CD4-positive, CD25-positive, alpha-beta regulatory T cell (primary cell): Measurements from ENCODE around the gene HRAS. TPM values are rescaled to one million over a fixed set of nuclear protein-coding genes. Genes with fewer than 3 reads are reported as not detected.
A peak's percentile ranks its signal among the peaks of the same experiment; 100 is the strongest.

ENCODE experiments used
- ATAC-seq, 2 donors: fragments of 150-1000 bp; cut with Tn5 transposase; one replicate each; pipeline ENCODE4 v1.10.0; 2021; ENCODE audit warnings: low read depth in 2 of 2, moderate number of reproducible peaks in 2 of 2, moderate library complexity in 1 of 2
- DNase-seq, 3 donors: peaks; one replicate each; pipeline versions ENCODE4 v3.0.0 to v3.0.0-alpha.2; 2012 to 2022; ENCODE audit warnings: mixed read lengths in 1 of 3
- H3K27ac ChIP-seq: one replicate; pipeline ENCODE4 v1.7.0; 2013; ENCODE audit warnings: mild to moderate bottlenecking, low read length; ENCODE audit not compliant: insufficient read depth, poor library complexity, severe bottlenecking
- H3K27me3 ChIP-seq: one replicate; pipeline ENCODE4 v1.7.0; 2013; ENCODE audit warnings: low read length; ENCODE audit not compliant: control insufficient read depth, insufficient read depth
- H3K36me3 ChIP-seq: one replicate; pipeline ENCODE4 v1.7.0; 2013; ENCODE audit warnings: mild to moderate bottlenecking, low read length, moderate library complexity; ENCODE audit not compliant: control insufficient read depth, insufficient read depth
- H3K4me1 ChIP-seq: 2 replicates; pipeline ENCODE4 v1.7.0; 2013; ENCODE audit warnings: mild to moderate bottlenecking, low read length; ENCODE audit not compliant: insufficient read depth, control insufficient read depth, poor library complexity, severe bottlenecking
- H3K4me3 ChIP-seq: one replicate; pipeline ENCODE4 v1.7.0; 2013; ENCODE audit warnings: low read depth, mild to moderate bottlenecking, low read length, moderate library complexity
- H3K9me3 ChIP-seq, 2 experiments: 1 replicate in 1 of 2; 2 replicates in 1 of 2; pipeline ENCODE4 v1.7.0; 2013; ENCODE audit warnings: low read length in 2 of 2, mild to moderate bottlenecking in 1 of 2, moderate library complexity in 1 of 2; ENCODE audit not compliant: control insufficient read depth in 2 of 2
- H3K27ac Mint-ChIP-seq, 3 donors: one replicate each; pipeline ENCODE4 v1.8.0; 2020 to 2022; ENCODE audit warnings: mild to moderate bottlenecking in 3 of 3, mixed read lengths in 3 of 3, moderate library complexity in 2 of 3
- H3K27me3 Mint-ChIP-seq: one replicate; pipeline ENCODE4 v1.8.0; 2022; ENCODE audit warnings: mild to moderate bottlenecking, mixed read lengths
- H3K36me3 Mint-ChIP-seq: one replicate; pipeline ENCODE4 v1.8.0; 2020; ENCODE audit warnings: mixed read lengths
- H3K4me1 Mint-ChIP-seq, 4 donors: one replicate each; pipeline ENCODE4 v1.8.0; 2020 to 2022; ENCODE audit warnings: mixed read lengths in 4 of 4, mild to moderate bottlenecking in 1 of 4
- H3K4me3 Mint-ChIP-seq, 4 donors: one replicate each; pipeline ENCODE4 v1.8.0; 2020 to 2022; ENCODE audit warnings: mild to moderate bottlenecking in 4 of 4, mixed read lengths in 4 of 4, moderate library complexity in 3 of 4
- H3K9me3 Mint-ChIP-seq, 7 donors: one replicate each; pipeline ENCODE4 v1.8.0; 2020 to 2022; ENCODE audit warnings: mixed read lengths in 7 of 7, mild to moderate bottlenecking in 3 of 7, moderate library complexity in 2 of 7
- polyA plus RNA-seq, 4 donors: library from polyadenylated mRNA; unstranded; fragments of 300-500 nt; fragmentation: Illumina TruSeq; gene quantifications; one replicate each; pipeline ENCODE4 v1.2.3, GENCODE V29; 2021
- total RNA-seq: library from RNA; stranded (reverse); gene quantifications from one replicate; pipeline ENCODE4 v1.2.3, GENCODE V29; 2022

HRAS gene
- total and polyA plus RNA-seq, 5 donors from 2014 or later, result 15.9 to 35.2 (median 21.8) TPM

DNA sequence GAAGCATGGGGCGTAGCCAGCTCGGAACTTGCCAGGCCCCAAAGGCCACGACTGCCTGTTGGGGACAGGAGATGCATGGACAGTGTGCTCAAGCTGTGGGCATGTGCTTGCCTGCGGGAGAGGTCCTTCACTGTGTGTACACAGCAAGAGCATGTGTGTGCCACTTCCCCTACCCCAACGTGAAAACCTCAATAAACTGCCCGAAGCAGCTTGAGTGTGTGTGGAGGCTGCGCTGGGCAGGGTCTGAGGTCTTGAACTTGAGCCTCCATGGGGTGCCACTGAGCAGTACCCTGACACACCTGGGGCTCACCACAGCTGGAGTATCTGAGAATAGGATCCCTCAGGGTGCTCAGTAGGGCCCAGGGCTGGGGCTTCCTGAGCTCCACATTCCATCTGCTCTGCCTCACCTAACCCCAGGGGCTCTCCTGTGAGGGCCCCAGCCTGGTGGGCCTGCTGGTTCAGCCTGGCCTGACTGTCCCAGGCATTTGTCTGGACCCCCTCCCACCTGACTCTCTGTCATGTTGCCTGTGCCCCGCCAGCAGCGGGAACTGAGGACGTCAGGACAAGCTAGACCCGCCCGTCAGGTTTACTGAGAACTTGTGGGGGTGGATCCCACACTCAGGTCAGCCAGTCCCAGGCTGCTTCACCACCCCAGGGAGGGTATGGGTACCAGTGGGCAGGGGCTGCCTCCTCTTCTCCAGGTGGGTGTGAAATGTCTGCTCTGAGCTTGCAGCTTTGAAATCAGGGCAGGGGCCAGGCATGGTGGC, 28.6 kb upstream of the HRAS start:
- Histone ChIP-seq H3K36me3 (no peaks in the 10 kb centered on the region), H3K9me3 (no peaks in the 10 kb centered on the region), H3K4me3 (no peak overlapping the region), H3K4me1 (peaks cover 28% of the 10 kb centered on the region), H3K27ac (no peak overlapping the region), H3K27me3 (no peaks in the 10 kb centered on the region)
- H3K4me1 Mint-ChIP-seq, result peaks cover 0 to 23% (median 6%) of the 10 kb centered on the region in 4 donors
- H3K36me3 Mint-ChIP-seq, result no peaks in the 10 kb centered on the region
- H3K27ac Mint-ChIP-seq, result peak overlapping the region in 1 of 3 donors; percentile 36
- DNase-seq (no peak), ATAC-seq (no peak)
- peak overlapping the region in 2 of 4 donors; percentile 43 to 56 for H3K4me3 Mint-ChIP-seq
- H3K27me3 Mint-ChIP-seq, result no peaks in the 10 kb centered on the region
- H3K9me3 Mint-ChIP-seq, result no peaks in the 10 kb centered on the region

DNA sequence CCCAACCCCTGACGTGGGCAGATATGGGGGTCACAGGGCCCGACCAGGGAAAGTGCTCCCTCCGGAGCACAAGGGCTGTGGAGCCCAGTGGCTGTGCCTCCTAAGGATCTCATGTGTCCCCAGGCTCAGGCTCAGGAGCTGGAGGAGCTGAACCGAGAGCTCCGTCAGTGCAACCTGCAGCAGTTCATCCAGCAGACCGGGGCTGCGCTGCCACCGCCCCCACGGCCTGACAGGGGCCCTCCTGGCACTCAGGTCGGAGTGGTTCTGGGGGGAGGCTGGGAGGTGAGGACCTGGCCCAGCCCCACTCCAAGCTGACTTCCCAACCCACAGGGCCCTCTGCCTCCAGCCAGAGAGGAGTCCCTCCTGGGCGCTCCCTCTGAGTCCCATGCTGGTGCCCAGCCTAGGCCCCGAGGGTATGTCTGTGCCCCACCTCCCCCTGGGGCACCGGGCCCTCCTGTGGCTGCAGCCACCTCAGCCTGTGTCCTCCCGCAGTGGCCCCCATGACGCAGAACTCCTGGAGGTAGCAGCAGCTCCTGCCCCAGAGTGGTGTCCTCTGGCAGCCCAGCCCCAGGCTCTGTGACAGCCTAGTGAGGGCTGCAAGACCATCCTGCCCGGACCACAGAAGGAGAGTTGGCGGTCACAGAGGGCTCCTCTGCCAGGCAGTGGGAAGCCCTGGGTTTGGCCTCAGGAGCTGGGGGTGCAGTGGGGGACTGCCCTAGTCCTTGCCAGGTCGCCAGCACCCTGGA, 27.9 kb upstream of the HRAS start:
- Mint-ChIP-seq H3K9me3 (no peaks in the 10 kb centered on the region), H3K36me3 (no peaks in the 10 kb centered on the region), H3K27me3 (no peaks in the 10 kb centered on the region), H3K4me3 (peak overlapping the region in 2 of 4 donors; percentile 19 to 56), H3K27ac (no peak overlapping the region), H3K4me1 (peaks cover 0 to 25% (median 6%) of the 10 kb centered on the region in 4 donors)
- H3K27ac ChIP-seq, result no peak overlapping the region
- ATAC-seq, result no peak
- no peaks in the 10 kb centered on the region for H3K9me3 ChIP-seq
- H3K4me3 ChIP-seq, result no peak overlapping the region
- peaks cover 26% of the 10 kb centered on the region for H3K4me1 ChIP-seq
- no peaks in the 10 kb centered on the region for H3K27me3 ChIP-seq
- DNase-seq, result no peak
- no peaks in the 10 kb centered on the region for H3K36me3 ChIP-seq

DNA sequence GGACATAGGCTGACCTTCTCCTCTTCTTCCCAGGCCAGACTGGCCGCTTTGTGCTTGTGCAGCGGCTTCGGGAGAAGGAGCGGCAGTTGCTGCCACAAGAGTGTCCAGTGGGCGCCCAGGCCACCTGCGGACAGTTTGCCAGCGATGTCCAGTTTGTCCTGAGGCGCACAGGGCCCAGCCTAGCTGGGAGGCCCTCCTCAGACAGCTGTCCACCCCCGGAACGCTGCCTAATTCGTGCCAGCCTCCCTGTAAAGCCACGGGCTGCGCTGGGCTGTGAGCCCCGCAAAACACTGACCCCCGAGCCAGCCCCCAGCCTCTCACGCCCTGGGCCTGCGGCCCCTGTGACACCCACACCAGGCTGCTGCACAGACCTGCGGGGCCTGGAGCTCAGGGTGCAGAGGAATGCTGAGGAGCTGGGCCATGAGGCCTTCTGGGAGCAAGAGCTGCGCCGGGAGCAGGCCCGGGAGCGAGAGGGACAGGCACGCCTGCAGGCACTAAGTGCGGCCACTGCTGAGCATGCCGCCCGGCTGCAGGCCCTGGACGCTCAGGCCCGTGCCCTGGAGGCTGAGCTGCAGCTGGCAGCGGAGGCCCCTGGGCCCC, 26.8 kb upstream of the HRAS start:
- H3K9me3 Mint-ChIP-seq, result no peaks in the 10 kb centered on the region
- H3K27me3 Mint-ChIP-seq, result peaks cover 4% of the 10 kb centered on the region
- ATAC-seq (no peak), DNase-seq (no peak)
- peak overlapping the region; percentile 88 to 94 (median 92) for H3K4me3 Mint-ChIP-seq
- no peaks in the 10 kb centered on the region for H3K36me3 Mint-ChIP-seq
- Histone ChIP-seq H3K27ac (no peak overlapping the region), H3K27me3 (no peaks in the 10 kb centered on the region), H3K36me3 (no peaks in the 10 kb centered on the region), H3K9me3 (no peaks in the 10 kb centered on the region), H3K4me1 (peaks cover 23% of the 10 kb centered on the region), H3K4me3 (no peak overlapping the region)
- H3K4me1 Mint-ChIP-seq, result peaks cover 0 to 20% (median 8%) of the 10 kb centered on the region in 4 donors
- H3K27ac Mint-ChIP-seq, result no peak overlapping the region

DNA sequence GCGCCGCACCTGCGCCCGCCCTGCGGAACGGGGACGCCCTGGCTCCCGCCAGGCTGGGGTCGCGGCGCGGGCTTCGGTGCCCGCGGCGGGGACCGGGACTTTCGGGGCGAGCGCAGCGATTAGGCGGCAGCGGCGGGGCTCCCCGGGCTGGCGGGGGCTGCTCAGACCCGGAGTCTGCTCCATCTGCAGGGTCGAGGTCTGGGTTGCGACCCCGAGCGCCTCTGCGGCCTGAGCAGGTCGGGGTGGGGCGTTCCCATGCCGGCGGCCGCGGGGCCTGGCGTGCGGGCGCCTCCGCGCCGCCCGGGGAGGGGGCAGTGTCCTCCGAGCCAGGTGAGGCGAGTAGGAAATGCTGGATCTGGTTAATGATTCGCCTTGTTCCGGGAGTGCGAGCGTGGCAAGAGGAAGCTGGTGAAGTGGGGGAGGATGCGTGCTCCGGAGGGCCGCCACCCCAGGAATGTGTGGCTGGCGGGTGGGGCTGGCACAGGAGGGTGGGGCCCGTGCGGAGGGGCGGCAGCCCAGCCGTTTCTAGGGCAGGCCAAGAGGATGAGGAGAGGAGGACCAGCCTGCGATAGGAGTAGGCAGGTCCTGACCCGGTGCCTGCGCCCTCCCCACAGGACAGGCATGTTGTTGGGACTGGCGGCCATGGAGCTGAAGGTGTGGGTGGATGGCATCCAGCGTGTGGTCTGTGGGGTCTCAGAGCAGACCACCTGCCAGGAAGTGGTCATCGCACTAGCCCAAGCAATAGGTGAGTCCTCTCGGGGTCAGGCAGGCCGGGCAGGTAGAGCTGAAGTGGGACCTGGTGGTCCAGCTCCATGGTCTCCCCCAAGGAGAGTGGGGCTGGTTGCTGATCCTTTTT, 26.0 kb upstream of the HRAS start:
- H3K9me3 Mint-ChIP-seq, result no peaks in the 10 kb centered on the region
- peak overlapping the region in 2 of 3 donors; percentile 60 to 87 for H3K27ac Mint-ChIP-seq
- ATAC-seq (peak in 1 of 2 donors; percentile 23), DNase-seq (peak in 2 of 3 donors; percentile 33 to 36)
- Histone ChIP-seq H3K27ac (peak overlapping the region; percentile 55), H3K36me3 (no peaks in the 10 kb centered on the region), H3K9me3 (no peaks in the 10 kb centered on the region), H3K27me3 (no peaks in the 10 kb centered on the region), H3K4me1 (peaks cover 24% of the 10 kb centered on the region), H3K4me3 (peak overlapping the region; percentile 7)
- H3K36me3 Mint-ChIP-seq, result no peaks in the 10 kb centered on the region
- peaks cover 4% of the 10 kb centered on the region for H3K27me3 Mint-ChIP-seq
- H3K4me1 Mint-ChIP-seq, result peaks cover 0 to 22% (median 8%) of the 10 kb centered on the region in 4 donors
- peak overlapping the region; percentile 88 to 94 (median 92) for H3K4me3 Mint-ChIP-seq

DNA sequence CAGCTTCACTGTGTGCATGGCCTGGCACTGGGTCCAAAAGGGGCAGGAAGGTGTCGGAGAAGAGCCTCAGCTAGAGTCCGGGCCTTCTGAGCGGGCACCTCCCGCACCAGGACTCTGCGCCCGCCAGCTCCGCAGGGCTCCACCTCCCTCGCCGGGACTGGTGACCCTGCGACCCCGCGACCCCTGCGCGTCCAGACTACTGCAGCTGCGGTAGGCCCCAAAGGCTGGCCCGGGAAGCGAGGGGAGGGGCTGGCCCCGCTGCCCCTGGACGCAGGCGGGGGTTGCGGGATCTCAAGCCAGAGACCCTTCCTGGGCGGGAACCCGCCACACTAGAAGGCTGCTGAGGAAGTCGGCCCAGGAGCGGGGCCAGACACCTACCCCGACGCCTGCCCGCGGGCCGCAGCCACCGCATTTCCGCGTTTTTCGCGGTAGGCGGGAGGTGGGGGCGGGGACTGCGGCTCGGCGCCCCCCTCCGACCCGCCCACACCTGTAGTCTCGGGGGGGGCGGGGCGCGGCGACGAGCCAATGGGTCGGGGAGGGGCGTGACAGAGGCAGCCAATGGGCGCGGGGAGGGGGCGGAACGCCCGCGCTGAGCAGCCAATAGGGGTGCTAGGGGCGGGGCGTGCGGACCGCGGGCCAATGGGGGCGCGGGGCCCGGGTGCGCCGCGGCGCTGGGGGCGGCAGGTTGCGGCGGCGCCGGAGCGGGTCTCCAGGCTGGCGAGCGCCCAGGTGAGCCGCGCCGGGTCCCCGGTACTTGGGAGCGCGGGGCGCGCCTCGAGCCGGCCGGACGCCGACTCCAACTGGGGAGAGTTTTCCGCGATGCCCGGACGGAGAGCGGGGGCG, 25.1 kb upstream of the HRAS start, which contains the start of the genes LMNTD2 and RASSF7:
Gene LMNTD2, minus strand, starts transcription at position 434 of the 843 bp plus-strand sequence. Its CDS starts 22 bp downstream, at position 412.
Gene RASSF7, plus strand, starts transcription at position 666 of the 843 bp plus-strand sequence. CDS start 799 bp downstream, outside the sequence.
- H3K9me3 Mint-ChIP-seq, result no peaks in the 10 kb centered on the region
- ATAC-seq (peak; percentile 92), DNase-seq (peak; percentile 93 to 94 (median 93))
- H3K27ac Mint-ChIP-seq, result peak within 1 kb of the TSS; percentile 65 to 91 (median 69)
- H3K36me3 Mint-ChIP-seq, result no peaks in the 10 kb centered on the region
- Histone ChIP-seq H3K4me1 (peaks cover 33% of the 10 kb centered on the region), H3K27me3 (no peaks in the 10 kb centered on the region), H3K4me3 (peak within 1 kb of the TSS; percentile 7), H3K9me3 (no peaks in the 10 kb centered on the region), H3K27ac (peak within 1 kb of the TSS; percentile 70), H3K36me3 (no peaks in the 10 kb centered on the region)
- peak within 1 kb of the TSS; percentile 88 to 94 (median 92) for H3K4me3 Mint-ChIP-seq
- H3K4me1 Mint-ChIP-seq, result peaks cover 0 to 22% (median 8%) of the 10 kb centered on the region in 4 donors
- peaks cover 4% of the 10 kb centered on the region for H3K27me3 Mint-ChIP-seq

DNA sequence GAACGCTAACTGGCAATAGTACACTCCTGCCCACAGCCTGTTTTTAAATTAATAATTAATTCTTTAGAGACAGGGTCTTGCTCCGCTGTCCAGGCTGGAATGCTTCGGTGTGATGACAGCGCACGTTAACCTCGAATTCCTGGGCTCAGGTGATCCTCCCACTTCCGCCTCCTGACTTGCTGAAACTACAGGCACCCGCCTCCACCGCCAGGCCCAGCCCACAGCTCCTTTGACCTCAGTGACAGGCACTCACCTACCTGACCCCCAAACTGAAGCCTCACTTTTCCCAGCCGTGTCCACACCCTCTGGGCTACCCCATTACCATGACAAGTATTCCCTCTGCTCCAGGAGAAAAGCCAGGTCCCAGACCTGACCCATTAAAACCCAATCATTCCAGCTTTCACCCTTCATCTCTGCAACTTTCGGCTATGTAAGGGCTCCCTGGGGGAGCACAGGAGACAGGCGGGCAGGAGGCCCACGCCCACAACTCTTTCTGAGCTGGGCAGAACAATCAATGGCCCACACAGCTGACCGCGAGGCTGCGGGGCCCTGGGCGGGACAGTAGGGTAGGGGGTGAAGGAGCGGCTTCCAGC, 24.4 kb upstream of the HRAS start:
- peaks cover 4% of the 10 kb centered on the region for H3K27me3 Mint-ChIP-seq
- Histone ChIP-seq H3K27ac (peak overlapping the region; percentile 70), H3K4me1 (peaks cover 37% of the 10 kb centered on the region), H3K9me3 (no peaks in the 10 kb centered on the region), H3K36me3 (no peaks in the 10 kb centered on the region), H3K27me3 (no peaks in the 10 kb centered on the region), H3K4me3 (no peak overlapping the region)
- ATAC-seq (no peak), DNase-seq (peak in 1 of 3 donors; percentile 27)
- H3K9me3 Mint-ChIP-seq, result no peaks in the 10 kb centered on the region
- peak overlapping the region; percentile 65 to 91 (median 69) for H3K27ac Mint-ChIP-seq
- H3K4me3 Mint-ChIP-seq, result peak overlapping the region; percentile 77 to 93 (median 81)
- H3K36me3 Mint-ChIP-seq, result no peaks in the 10 kb centered on the region
- H3K4me1 Mint-ChIP-seq, result peaks cover 0 to 22% (median 8%) of the 10 kb centered on the region in 4 donors
